Lung (tissue), 12 donors: ENCODE results near the gene TINAG. TPM values are rescaled to one million over a fixed set of nuclear protein-coding genes. Genes with fewer than 3 reads are reported as not detected.
A peak's percentile ranks its signal among the peaks of the same experiment; 100 is the strongest.

Experiments used
- ATAC-seq: fragments of 200-7000 bp; cut with Tn5 transposase; one replicate; pipeline ENCODE4 v1.9.1; 2020; ENCODE audit warnings: moderate number of reproducible peaks; ENCODE audit not compliant: insufficient read depth, low FRiP score
- DNase-seq, 3 donors: peaks; one replicate each; pipeline ENCODE4 v3.0.0-alpha.2; 2013 to 2017
- H3K27ac ChIP-seq, 2 donors: one replicate each; pipeline ENCODE4 v1.5.1; 2013; ENCODE audit warnings: mild to moderate bottlenecking in 2 of 2, moderate library complexity in 2 of 2, control low read depth in 1 of 2, inconsistent platforms in 1 of 2, low read depth in 1 of 2, low read length in 1 of 2
- H3K27me3 ChIP-seq, 3 donors: one replicate each; pipeline ENCODE4 v1.5.1; 2013; ENCODE audit warnings: low read length in 2 of 3; ENCODE audit not compliant: control insufficient read depth in 3 of 3, insufficient read depth in 3 of 3
- H3K36me3 ChIP-seq, 4 donors: one replicate each; pipeline ENCODE4 v1.5.1; 2013; ENCODE audit warnings: low read length in 4 of 4, mild to moderate bottlenecking in 1 of 4, moderate library complexity in 1 of 4; ENCODE audit not compliant: control insufficient read depth in 4 of 4, insufficient read depth in 4 of 4
- H3K4me1 ChIP-seq, 5 donors: one replicate each; pipeline ENCODE4 v1.5.1; 2013; ENCODE audit warnings: low read length in 5 of 5, mild to moderate bottlenecking in 2 of 5, moderate library complexity in 1 of 5; ENCODE audit not compliant: control insufficient read depth in 5 of 5, insufficient read depth in 5 of 5
- H3K4me3 ChIP-seq: one replicate; pipeline ENCODE4 v1.5.1; 2013; ENCODE audit warnings: mild to moderate bottlenecking, control low read depth, moderate library complexity
- H3K9ac ChIP-seq, 2 donors: one replicate each; pipeline ENCODE4 v1.5.1; 2013; ENCODE audit warnings: low read length in 2 of 2, control low read depth in 1 of 2; ENCODE audit not compliant: insufficient read depth in 1 of 2
- H3K9me3 ChIP-seq, 4 donors: one replicate each; pipeline ENCODE4 v1.5.1; 2013; ENCODE audit warnings: low read length in 3 of 4, mild to moderate bottlenecking in 1 of 4, moderate library complexity in 1 of 4; ENCODE audit not compliant: control insufficient read depth in 4 of 4, insufficient read depth in 3 of 4
- WGBS, 2 donors: extraction: QIAGEN DNeasy Blood & Tissue Kit; methylation state at CpG; one replicate each; pipeline ENCODE4 v1.1.7; 2013; 5-methylcytosine and 5-hydroxymethylcytosine counted together
- polyA plus RNA-seq, 2 donors: library from polyadenylated mRNA; stranded (reverse); fragments of 200-250 nt; gene quantifications; one replicate each; pipeline ENCODE4 v1.2.1, GENCODE V29; 2013
- total RNA-seq, 2 donors: library from RNA; depleted of rRNA in 1 of 2; stranded (reverse); fragments of >200 nt in 1 of 2; gene quantifications; one replicate each; pipeline ENCODE4 v1.2.1, GENCODE V29; 2014 to 2021
- TF ChIP-seq, protein P1 (sequence below): IDR thresholded peaks from 2 replicates; pipeline ENCODE4 v1.5.1; 2012; ENCODE audit warnings: mild to moderate bottlenecking; ENCODE audit errors: control extremely low read depth, extremely low read depth
- donor health status: control.
- donor health status: control.
- donor health status: Bipolar disorder and iron deficiency.
- donor health status: healthy.
- donor health status: DM: yes; HTN: yes; CAD: no.

TINAG gene
- total and polyA plus RNA-seq, 4 donors = not detected

- 42 to 47% methylated on average over 2 of the region's 2 CpGs for whole genome bisulfite sequencing, 2 donors
- H3K4me1 ChIP-seq = no peaks in the 10 kb centered on the region
- H3K27me3 ChIP-seq = no peaks in the 10 kb centered on the region
- TF ChIP-seq, protein P1, sequence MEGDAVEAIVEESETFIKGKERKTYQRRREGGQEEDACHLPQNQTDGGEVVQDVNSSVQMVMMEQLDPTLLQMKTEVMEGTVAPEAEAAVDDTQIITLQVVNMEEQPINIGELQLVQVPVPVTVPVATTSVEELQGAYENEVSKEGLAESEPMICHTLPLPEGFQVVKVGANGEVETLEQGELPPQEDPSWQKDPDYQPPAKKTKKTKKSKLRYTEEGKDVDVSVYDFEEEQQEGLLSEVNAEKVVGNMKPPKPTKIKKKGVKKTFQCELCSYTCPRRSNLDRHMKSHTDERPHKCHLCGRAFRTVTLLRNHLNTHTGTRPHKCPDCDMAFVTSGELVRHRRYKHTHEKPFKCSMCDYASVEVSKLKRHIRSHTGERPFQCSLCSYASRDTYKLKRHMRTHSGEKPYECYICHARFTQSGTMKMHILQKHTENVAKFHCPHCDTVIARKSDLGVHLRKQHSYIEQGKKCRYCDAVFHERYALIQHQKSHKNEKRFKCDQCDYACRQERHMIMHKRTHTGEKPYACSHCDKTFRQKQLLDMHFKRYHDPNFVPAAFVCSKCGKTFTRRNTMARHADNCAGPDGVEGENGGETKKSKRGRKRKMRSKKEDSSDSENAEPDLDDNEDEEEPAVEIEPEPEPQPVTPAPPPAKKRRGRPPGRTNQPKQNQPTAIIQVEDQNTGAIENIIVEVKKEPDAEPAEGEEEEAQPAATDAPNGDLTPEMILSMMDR = no peak
- no peak overlapping the region for H3K9ac ChIP-seq
- no peak overlapping the region for H3K27ac ChIP-seq
- H3K4me3 ChIP-seq = no peak overlapping the region
- ATAC-seq (no peak), DNase-seq (peak; percentile 15 to 57 (median 56))
- no peaks in the 10 kb centered on the region for H3K9me3 ChIP-seq
- no peaks in the 10 kb centered on the region for H3K36me3 ChIP-seq
Measured at GRCh38 chr6:54267798-54268197, 40.4 kb upstream of the TINAG start.

DNA sequence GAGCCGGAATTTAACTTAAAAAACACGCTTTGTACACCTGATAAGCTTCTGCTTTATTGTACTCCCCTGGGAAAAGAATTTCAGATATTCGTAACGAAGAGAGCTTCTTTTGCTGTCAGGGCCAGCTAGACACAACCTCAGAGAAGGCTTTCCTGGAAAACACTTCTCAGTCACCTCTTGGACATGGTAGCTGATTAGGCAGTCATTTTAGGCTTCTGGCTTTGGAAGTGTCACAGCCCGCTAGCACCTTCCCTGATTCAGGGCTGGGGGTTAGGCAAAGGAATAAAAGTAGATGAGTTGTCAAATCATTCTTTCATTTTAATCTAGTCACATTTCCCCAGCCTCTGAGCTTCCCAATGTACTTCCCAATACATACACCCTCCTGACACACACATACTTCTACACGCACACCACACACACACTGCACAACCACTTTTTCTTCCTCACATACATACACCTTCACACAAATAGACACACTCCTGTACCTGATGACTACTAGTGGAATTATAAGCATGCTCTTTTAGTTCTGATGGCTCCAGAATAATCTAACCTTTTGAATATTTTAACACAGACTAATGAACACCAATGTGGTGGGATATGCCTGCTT is 34.9 kb upstream of the TINAG start:
- Histone ChIP-seq H3K4me1 (no peaks in the 10 kb centered on the region), H3K9ac (no peak overlapping the region), H3K4me3 (no peak overlapping the region), H3K27me3 (no peaks in the 10 kb centered on the region), H3K9me3 (no peaks in the 10 kb centered on the region), H3K36me3 (no peaks in the 10 kb centered on the region), H3K27ac (no peak overlapping the region)
- DNase-seq = no peak
- TF ChIP-seq, protein P1 = no peak
- ATAC-seq = no peak
- WGBS, 2 donors = 91 to 93% methylated on average over 6 of the region's 6 CpGs

DNA sequence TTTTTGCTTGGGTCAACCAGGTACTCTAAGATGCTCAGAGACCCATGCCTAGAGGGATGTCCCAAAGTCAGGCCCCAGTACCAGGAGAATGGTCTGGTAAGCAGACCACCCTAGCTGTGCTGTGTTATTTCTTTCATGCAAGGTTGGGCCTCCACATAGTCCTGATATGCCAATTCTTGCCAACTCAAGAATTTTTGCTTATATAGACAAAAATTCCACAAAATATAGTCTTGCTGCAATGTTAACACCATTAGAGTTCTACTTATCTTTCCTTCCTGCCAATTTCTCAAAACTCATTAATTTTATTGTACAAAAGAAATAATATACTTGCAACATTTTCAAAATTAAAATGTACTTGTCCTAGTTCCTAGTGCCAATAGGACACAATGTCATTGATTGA is 33.9 kb upstream of the TINAG start:
- Histone ChIP-seq H3K4me1 (no peaks in the 10 kb centered on the region), H3K9ac (no peak overlapping the region), H3K27ac (no peak overlapping the region), H3K36me3 (no peaks in the 10 kb centered on the region), H3K9me3 (no peaks in the 10 kb centered on the region), H3K27me3 (no peaks in the 10 kb centered on the region), H3K4me3 (no peak overlapping the region)
- ATAC-seq (no peak), DNase-seq (no peak)
- TF ChIP-seq, protein P1 = no peak

DNA sequence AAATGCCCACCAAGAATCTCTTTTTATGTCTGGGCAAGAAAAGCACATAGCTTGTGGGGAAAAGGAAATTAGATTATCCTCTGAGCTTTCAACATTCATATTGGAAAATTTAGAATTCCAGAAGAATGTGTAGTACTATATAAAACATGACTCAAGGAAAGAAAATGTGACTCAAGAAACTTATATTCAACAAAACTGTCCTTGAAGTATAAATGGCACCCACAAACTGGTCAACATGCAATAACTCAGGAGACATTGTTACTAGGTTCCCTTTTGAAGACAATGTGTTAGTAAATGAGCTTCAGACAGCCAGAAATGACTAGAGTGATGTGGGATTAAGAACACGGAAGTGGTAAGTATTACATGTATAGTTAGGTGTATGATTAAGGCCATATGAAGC is 26.1 kb upstream of the TINAG start:
- Histone ChIP-seq H3K27me3 (no peaks in the 10 kb centered on the region), H3K27ac (no peak overlapping the region), H3K4me1 (peaks cover 0 to 1% (median 0%) of the 10 kb centered on the region in 5 donors), H3K9me3 (no peaks in the 10 kb centered on the region), H3K9ac (no peak overlapping the region), H3K36me3 (no peaks in the 10 kb centered on the region), H3K4me3 (no peak overlapping the region)
- no peak for ATAC-seq
- whole genome bisulfite sequencing, 2 donors = 89 to 92% methylated on average over 1 of the region's 1 CpG
- TF ChIP-seq, protein P1 = no peak
- DNase-seq = no peak
